Body of pancreas (tissue), 4 donors: Measurements from ENCODE around the gene MGP. TPM values are rescaled to one million over a fixed set of nuclear protein-coding genes. Genes with fewer than 3 reads are reported as not detected.

Source experiments
- ATAC-seq: fragments of 150-250 bp; one replicate; pipeline ENCODE4 v1.9.1; 2016
- DNase-seq, 4 donors: peaks; one replicate each; pipeline ENCODE4 v3.0.0-alpha.2; 2019
- H3K27ac ChIP-seq, 4 donors: fragments of 200-600 bp; sonication (generic); 1 replicate in 3 of 4; 2 replicates in 1 of 4; pipeline versions ENCODE4 v1.5.1 to v1.6.1; 2016 to 2019; ENCODE audit warnings: mild to moderate bottlenecking in 1 of 4, mixed read lengths in 1 of 4, moderate library complexity in 1 of 4
- H3K27me3 ChIP-seq, 2 donors: fragments of 200-600 bp; sonication (generic); one replicate each; pipeline ENCODE4 v1.6.0; 2016; ENCODE audit warnings: mild to moderate bottlenecking in 1 of 2
- H3K36me3 ChIP-seq, 2 donors: fragments of 200-600 bp; sonication (generic); replicated peaks in 1 of 2; 2 replicates each; pipeline ENCODE4 v1.5.1; 2016; ENCODE audit warnings: low read depth in 2 of 2; ENCODE audit not compliant: insufficient read depth in 1 of 2
- H3K4me1 ChIP-seq: fragments of 200-600 bp; sonication (generic); one replicate; pipeline ENCODE4 v1.6.0; 2016
- H3K4me3 ChIP-seq, 2 donors: fragments of 200-600 bp; sonication (generic); 1 replicate in 1 of 2; 2 replicates in 1 of 2; pipeline ENCODE4 v1.5.1; 2016 to 2019
- H3K9me3 ChIP-seq, 3 donors: fragments of 200-600 bp; sonication (generic); 1 replicate in 2 of 3; 2 replicates in 1 of 3; pipeline ENCODE4 v1.5.1; 2016
- POLR2A ChIP-seq, 3 donors: fragments of 450-650 bp; IDR thresholded peaks; one replicate each; pipeline ENCODE4 v1.6.1; 2016; ENCODE audit warnings: antibody characterized with exemption in 3 of 3, mild to moderate bottlenecking in 2 of 3
- WGBS, 2 donors: methylation state at CpG; one replicate each; pipeline ENCODE4 v1.1.5; 2017; 5-methylcytosine and 5-hydroxymethylcytosine counted together
- intact Hi-C: fragments of 100-400 bp; cut with DNase I; formaldehyde crosslinking; loops from one replicate; pipeline ENCODE4 v1.15.1; 2023
- total RNA-seq, 2 donors: library from RNA; depleted of rRNA; stranded (reverse); fragments of >200 nt; gene quantifications; one replicate each; pipeline ENCODE4 v1.1.0, GENCODE V29; 2016
- TF ChIP-seq, protein P1 (sequence below), 7 experiments: fragments of 450-650 bp in 4 of 7; fragments of 200-600 bp in 3 of 7; sonication (generic) in 3 of 7; IDR thresholded peaks; one replicate each; pipeline ENCODE4 v1.5.1; 2016 to 2019; ENCODE audit warnings: antibody characterized with exemption in 7 of 7

MGP gene
- total RNA-seq, 2 donors from 2014 or later = 162 to 228 TPM

DNA sequence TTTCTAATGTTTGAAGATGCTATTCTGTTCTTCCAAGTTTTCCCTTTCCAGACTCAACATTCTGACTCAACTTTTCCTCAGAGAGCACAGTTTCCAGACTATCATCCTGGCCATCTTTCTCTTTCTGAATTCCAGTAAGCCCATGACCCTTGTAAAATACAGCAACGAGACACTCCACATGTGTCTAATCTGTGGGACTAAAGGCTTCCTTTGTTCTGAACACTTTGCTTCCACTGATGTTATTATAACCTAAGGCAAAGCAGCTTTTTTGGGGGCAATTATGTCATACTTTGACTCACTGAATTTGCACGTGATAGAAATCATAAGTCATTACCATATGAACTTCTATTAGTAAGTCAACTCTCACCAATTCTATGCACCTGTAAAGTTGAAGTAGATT is 36.0 kb downstream of the MGP start:
- no peak for TF ChIP-seq POLR2A (IDR thresholded peaks at IDR 0.05)
- TF ChIP-seq, protein P1, sequence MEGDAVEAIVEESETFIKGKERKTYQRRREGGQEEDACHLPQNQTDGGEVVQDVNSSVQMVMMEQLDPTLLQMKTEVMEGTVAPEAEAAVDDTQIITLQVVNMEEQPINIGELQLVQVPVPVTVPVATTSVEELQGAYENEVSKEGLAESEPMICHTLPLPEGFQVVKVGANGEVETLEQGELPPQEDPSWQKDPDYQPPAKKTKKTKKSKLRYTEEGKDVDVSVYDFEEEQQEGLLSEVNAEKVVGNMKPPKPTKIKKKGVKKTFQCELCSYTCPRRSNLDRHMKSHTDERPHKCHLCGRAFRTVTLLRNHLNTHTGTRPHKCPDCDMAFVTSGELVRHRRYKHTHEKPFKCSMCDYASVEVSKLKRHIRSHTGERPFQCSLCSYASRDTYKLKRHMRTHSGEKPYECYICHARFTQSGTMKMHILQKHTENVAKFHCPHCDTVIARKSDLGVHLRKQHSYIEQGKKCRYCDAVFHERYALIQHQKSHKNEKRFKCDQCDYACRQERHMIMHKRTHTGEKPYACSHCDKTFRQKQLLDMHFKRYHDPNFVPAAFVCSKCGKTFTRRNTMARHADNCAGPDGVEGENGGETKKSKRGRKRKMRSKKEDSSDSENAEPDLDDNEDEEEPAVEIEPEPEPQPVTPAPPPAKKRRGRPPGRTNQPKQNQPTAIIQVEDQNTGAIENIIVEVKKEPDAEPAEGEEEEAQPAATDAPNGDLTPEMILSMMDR (IDR thresholded peaks at IDR 0.05) = no peak
- intact Hi-C loops = loop anchor here (5.0 kb wide), 1 partner anchor 153 kb away; no protein-coding TSS in a partner anchor
- Histone ChIP-seq H3K4me1 (peaks cover 29% of the 10 kb centered on the region), H3K27me3 (no peaks in the 10 kb centered on the region), H3K4me3 (no peak overlapping the region), H3K36me3 (no peaks in the 10 kb centered on the region), H3K27ac (no peak overlapping the region), H3K9me3 (no peaks in the 10 kb centered on the region)
- WGBS, 2 donors = 67 to 79% methylated on average over 2 of the region's 2 CpGs
- ATAC-seq (no peak), DNase-seq (no peak)

DNA sequence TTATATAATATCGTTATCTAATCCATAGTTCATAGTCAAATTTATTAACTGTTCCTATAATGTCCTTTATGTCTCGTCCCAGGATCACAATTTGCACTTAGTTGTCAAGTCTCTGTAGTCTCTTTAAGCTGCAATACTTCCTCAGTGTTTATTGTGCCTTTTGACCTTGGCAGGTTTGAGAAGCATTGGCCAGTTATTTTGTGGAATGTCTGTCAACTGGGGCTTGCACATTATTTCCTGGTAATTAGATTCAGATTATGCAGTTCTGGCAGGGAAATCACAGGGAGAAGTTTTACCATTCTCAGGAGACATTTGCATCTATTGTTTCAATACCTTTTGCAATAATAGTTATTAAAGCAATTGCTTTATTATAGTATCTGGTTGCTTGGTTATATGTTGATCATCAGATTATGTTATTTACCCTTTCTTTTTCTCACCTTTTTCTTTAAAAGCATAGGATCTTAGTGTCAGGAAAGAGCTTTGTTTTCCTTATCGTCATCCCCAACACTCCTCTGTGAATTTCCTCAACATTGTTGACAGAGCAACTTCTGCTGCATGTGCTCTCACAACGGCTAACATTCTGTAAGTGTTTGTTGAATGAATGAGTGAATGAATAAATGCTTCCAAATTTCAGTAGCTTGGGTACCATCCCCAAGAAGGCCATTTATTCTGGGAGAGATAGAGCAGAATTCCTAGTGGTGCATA is 38.6 kb downstream of the MGP start:
- Histone ChIP-seq H3K9me3 (no peaks in the 10 kb centered on the region), H3K4me1 (peaks cover 47% of the 10 kb centered on the region), H3K36me3 (no peaks in the 10 kb centered on the region), H3K4me3 (no peak overlapping the region), H3K27me3 (no peaks in the 10 kb centered on the region), H3K27ac (peak overlapping the region in 2 of 4 donors; percentile 12 to 71)
- ATAC-seq (peak; percentile 60), DNase-seq (peak in 1 of 4 donors; percentile 40)
- intact Hi-C loops = loop anchor here (5.0 kb wide), 1 partner anchor 155 kb away; no protein-coding TSS in a partner anchor
- 12 to 16% methylated on average over 4 of the region's 4 CpGs for WGBS, 2 donors
- TF ChIP-seq POLR2A (IDR thresholded peaks at IDR 0.05) = no peak
- TF ChIP-seq, protein P1 (IDR thresholded peaks at IDR 0.05) = no peak

DNA sequence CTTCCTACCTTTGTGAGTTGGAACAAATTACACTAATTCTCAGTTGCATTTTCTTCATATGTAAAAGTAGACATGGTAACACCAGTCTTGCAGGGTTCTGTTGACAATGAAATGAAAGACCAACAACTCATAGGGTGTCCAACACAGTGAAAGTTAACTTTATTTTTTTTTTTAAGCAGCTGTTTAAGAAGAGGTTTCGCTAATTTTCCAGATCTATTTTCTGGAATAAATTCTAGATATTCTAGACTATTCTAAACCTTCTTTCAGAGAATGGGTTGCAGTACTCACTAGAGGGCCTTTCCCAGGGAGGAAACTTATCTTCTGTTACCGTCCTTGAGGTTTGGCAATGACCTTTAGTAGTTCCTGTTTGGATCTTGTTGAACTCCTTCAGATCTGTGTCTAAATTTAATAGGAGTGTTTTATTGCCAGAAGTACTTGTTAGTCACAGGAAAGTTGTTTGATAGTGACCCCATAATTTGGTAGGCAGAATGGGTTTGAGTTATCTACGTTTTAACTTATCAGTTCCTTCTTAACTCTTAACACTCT is 39.5 kb downstream of the MGP start:
- no peak for DNase-seq
- H3K36me3 ChIP-seq = no peaks in the 10 kb centered on the region
- H3K9me3 ChIP-seq = no peaks in the 10 kb centered on the region
- no peak for ATAC-seq
- intact Hi-C loops = loop anchor here (5.0 kb wide), 1 partner anchor 156 kb away; no protein-coding TSS in a partner anchor
- no peaks in the 10 kb centered on the region for H3K27me3 ChIP-seq
- peak overlapping the region in 3 of 4 donors; percentile 39 to 71 (median 55) for H3K27ac ChIP-seq
- no peak overlapping the region for H3K4me3 ChIP-seq
- WGBS, 2 donors = 23 to 34% methylated on average over 3 of the region's 3 CpGs
- TF ChIP-seq, protein P1 (IDR thresholded peaks at IDR 0.05) = no peak
- TF ChIP-seq POLR2A (IDR thresholded peaks at IDR 0.05) = no peak
- H3K4me1 ChIP-seq = peaks cover 56% of the 10 kb centered on the region

DNA sequence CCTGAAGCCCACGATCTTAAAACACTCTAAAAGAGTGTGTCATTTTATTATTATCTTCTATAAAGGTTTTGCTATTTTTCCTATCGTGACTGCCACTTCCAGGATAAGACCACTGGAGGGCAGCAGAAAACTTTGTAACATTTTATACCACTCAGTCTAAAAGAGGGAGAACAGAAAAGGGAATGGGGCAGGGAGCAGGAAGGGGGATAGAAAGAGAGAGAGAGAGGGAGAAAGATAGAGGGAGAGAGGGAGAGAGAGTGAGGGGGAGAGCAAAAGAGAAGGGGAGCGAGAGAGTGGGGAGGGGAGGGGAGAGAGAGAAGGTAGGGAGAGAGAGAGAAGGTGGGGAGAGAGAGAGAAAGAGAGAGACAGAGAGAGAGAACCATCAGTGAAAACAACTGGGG is 40.3 kb downstream of the MGP start:
- Histone ChIP-seq H3K36me3 (no peaks in the 10 kb centered on the region), H3K27ac (peak overlapping the region in 2 of 4 donors; percentile 39 to 71), H3K4me1 (peaks cover 63% of the 10 kb centered on the region), H3K4me3 (no peak overlapping the region), H3K9me3 (no peaks in the 10 kb centered on the region), H3K27me3 (no peaks in the 10 kb centered on the region)
- TF ChIP-seq, protein P1 (IDR thresholded peaks at IDR 0.05) = peak; percentile 61 to 94 (median 83)
- no peak for TF ChIP-seq POLR2A (IDR thresholded peaks at IDR 0.05)
- ATAC-seq (peak; percentile 63), DNase-seq (peak; percentile 59 to 75 (median 68))
- intact Hi-C loops = loop anchor here (5.0 kb wide), 1 partner anchor 157 kb away; no protein-coding TSS in a partner anchor
- 3 to 8% methylated on average over 3 of the region's 3 CpGs for WGBS, 2 donors
